Heart left ventricle (tissue), 16 donors: ENCODE results near the gene COG4. TPM values are rescaled to one million over a fixed set of nuclear protein-coding genes. Genes with fewer than 3 reads are reported as not detected.

ENCODE experiments used
- ATAC-seq, 4 donors: fragments of 200-7000 bp; cut with Tn5 transposase; one replicate each; pipeline ENCODE4 v1.9.1; 2020 to 2022; ENCODE audit warnings: moderate library complexity in 4 of 4, mild to moderate bottlenecking in 3 of 4, moderate number of reproducible peaks in 1 of 4
- DNase-seq, 5 donors: peaks; one replicate each; pipeline ENCODE4 v3.0.0-alpha.2; 2020
- H3K27ac ChIP-seq, 12 donors: fragments of 200-600 bp; sonication (generic) in 4 of 12; one replicate each; pipeline versions ENCODE4 v1.5.0 to v1.8.0; 2016 to 2022; ENCODE audit warnings: mild to moderate bottlenecking in 2 of 12
- H3K27me3 ChIP-seq, 9 donors: fragments of 200-600 bp; sonication (generic) in 2 of 9; one replicate each; pipeline versions ENCODE4 v1.5.1 to v1.8.0; 2016 to 2022; ENCODE audit warnings: mild to moderate bottlenecking in 3 of 9
- H3K36me3 ChIP-seq, 9 donors: fragments of 200-600 bp; sonication (generic) in 2 of 9; one replicate each; pipeline versions ENCODE4 v1.5.0 to v1.8.0; 2018 to 2022; ENCODE audit warnings: mild to moderate bottlenecking in 2 of 9
- H3K4me1 ChIP-seq, 12 donors: fragments of 200-600 bp; sonication (generic) in 4 of 12; one replicate each; pipeline versions ENCODE4 v1.5.0 to v1.8.0; 2016 to 2022; ENCODE audit warnings: mild to moderate bottlenecking in 3 of 12
- H3K4me3 ChIP-seq, 12 donors: fragments of 200-600 bp; sonication (generic) in 4 of 12; one replicate each; pipeline versions ENCODE4 v1.5.0 to v1.8.0; 2017 to 2022; ENCODE audit warnings: mild to moderate bottlenecking in 9 of 12, moderate library complexity in 4 of 12
- H3K9me3 ChIP-seq, 12 donors: fragments of 200-600 bp; sonication (generic) in 4 of 12; one replicate each; pipeline versions ENCODE4 v1.5.0 to v1.8.0; 2016 to 2022; ENCODE audit warnings: mild to moderate bottlenecking in 1 of 12
- CTCF ChIP-seq, 12 donors: fragments of 200-600 bp; sonication (generic) in 4 of 12; IDR thresholded peaks; one replicate each; pipeline versions ENCODE4 v1.5.0 to v1.8.0; 2018 to 2022; ENCODE audit warnings: antibody characterized with exemption in 12 of 12, mild to moderate bottlenecking in 5 of 12
- POLR2A ChIP-seq, 2 donors: fragments of 450-650 bp; IDR thresholded peaks; one replicate each; pipeline ENCODE4 v1.6.1; 2017; ENCODE audit warnings: antibody characterized with exemption in 2 of 2, mild to moderate bottlenecking in 2 of 2, moderate library complexity in 2 of 2
- WGBS, 4 donors: extraction: QIAGEN DNeasy Blood & Tissue Kit in 2 of 4; methylation state at CpG; one replicate each; pipeline versions ENCODE4 v1.1.5 to v1.1.7; 2013 to 2018; 5-methylcytosine and 5-hydroxymethylcytosine counted together
- intact Hi-C, 10 donors: fragments of 100-400 bp; cut with DNase I; formaldehyde crosslinking; loops; one replicate each; pipeline versions ENCODE4 v1.11.1 to v1.14.2; 2022
- polyA plus RNA-seq, 2 donors: library from polyadenylated mRNA; stranded (reverse); fragments of 200-250 nt; gene quantifications; one replicate each; pipeline ENCODE4 v1.2.3, GENCODE V29; 2013
- total RNA-seq, 9 donors: library from RNA; depleted of rRNA in 2 of 9; stranded (reverse); fragments of >200 nt in 2 of 9; fragmentation: NEBNext Ultra II Directional in 3 of 9; extraction: Animal tissue kit (Norgen Biotek cat#: 25700) in 3 of 9; gene quantifications; one replicate each; pipeline versions ENCODE4 v1.1.0 to v1.2.4, GENCODE V29; 2016 to 2023
- donor health status: ischemic (EF 13 %, LVEDD 7.1; RV severe dilation, severe dysfunction).
- donor health status: healthy with polysubstance abuse.
- donor health status: DM: no; HTN: yes; CAD: no.
- donor health status: DM: no; HTN: no; CAD: no.
- donor health status: ischemic (EF 25% LVEDD 6.9; RV normal size, moderate dysfunction).
- donor health status: ischemic (EF 25% LVEDD 5.7; RV mildly dilated, moderate dysfunction).
- donor health status: healthy.
- donor health status: DM: yes; HTN: yes; CAD: no.
- donor health status: ischemic (EF 35%, LVEDD 5.7; RV mildly dilated, moderate dysfunction).
- donor health status: nonischemic (EF 11% LVEDD 7.7; RV severe dilation, severe dysfunction).
- donor health status: DM: yes; HTN: yes; CAD: no.
- donor health status: PGD.
- donor health status: ischemic (EF 29% LVEDD 5.4; RV normal size, mild dysfunction).
- donor health status: nonischemic (EF 23%, LVEDD 6.1; RV moderate dilation, normal function).

COG4 gene
- total and polyA plus RNA-seq, 11 donors: 30.7 to 45.7 (median 39.8) TPM

GRCh38 chr16:70496513-70496912 is 26.8 kb downstream of the COG4 start:
- peaks cover 0 to 10% (median 0%) of the 10 kb centered on the region in 12 donors for H3K4me1 ChIP-seq
- ATAC-seq (no peak), DNase-seq (no peak)
- WGBS, 4 donors: 96 to 100% (median 98%) methylated on average over 5 to 6 of the region's 6 CpGs
- no peak for TF ChIP-seq POLR2A (IDR thresholded peaks at IDR 0.05)
- TF ChIP-seq CTCF (IDR thresholded peaks at IDR 0.05): no peak
- H3K27me3 ChIP-seq: no peaks in the 10 kb centered on the region
- no peaks in the 10 kb centered on the region for H3K9me3 ChIP-seq
- peaks cover 0 to 99% (median 91%) of the 10 kb centered on the region in 9 donors for H3K36me3 ChIP-seq
- H3K4me3 ChIP-seq: no peak overlapping the region
- no peak overlapping the region for H3K27ac ChIP-seq
- intact Hi-C loops: no loop called here

GRCh38 chr16:70495425-70496182 is 27.8 kb downstream of the COG4 start:
- ATAC-seq: no peak
- no peak for DNase-seq
- WGBS, 4 donors: 87 to 93% (median 90%) methylated on average over 9 of the region's 9 CpGs
- H3K27ac ChIP-seq: no peak overlapping the region
- TF ChIP-seq CTCF (IDR thresholded peaks at IDR 0.05): no peak
- no peak for TF ChIP-seq POLR2A (IDR thresholded peaks at IDR 0.05)
- no peaks in the 10 kb centered on the region for H3K27me3 ChIP-seq
- peaks cover 0 to 10% (median 0%) of the 10 kb centered on the region in 12 donors for H3K4me1 ChIP-seq
- peaks cover 0 to 95% (median 88%) of the 10 kb centered on the region in 9 donors for H3K36me3 ChIP-seq
- H3K9me3 ChIP-seq: no peaks in the 10 kb centered on the region
- intact Hi-C loops: no loop called here
- no peak overlapping the region for H3K4me3 ChIP-seq

GRCh38 chr16:70494777-70495176 is 28.6 kb downstream of the COG4 start:
- ATAC-seq (no peak), DNase-seq (no peak)
- Histone ChIP-seq H3K4me1 (peaks cover 0 to 10% (median 0%) of the 10 kb centered on the region in 12 donors), H3K27me3 (no peaks in the 10 kb centered on the region), H3K4me3 (no peak overlapping the region), H3K9me3 (no peaks in the 10 kb centered on the region), H3K27ac (peak overlapping the region in 1 of 12 donors; percentile 62), H3K36me3 (peaks cover 0 to 95% (median 88%) of the 10 kb centered on the region in 9 donors)
- 80 to 93% (median 83%) methylated on average over 2 of the region's 2 CpGs for WGBS, 4 donors
- intact Hi-C loops: no loop called here
- TF ChIP-seq CTCF (IDR thresholded peaks at IDR 0.05) (no peak), POLR2A (IDR thresholded peaks at IDR 0.05) (no peak)

GRCh38 chr16:70494202-70494770 is 29.1 kb downstream of the COG4 start:
- DNase-seq: no peak
- TF ChIP-seq CTCF (IDR thresholded peaks at IDR 0.05) (no peak), POLR2A (IDR thresholded peaks at IDR 0.05) (no peak)
- no peaks in the 10 kb centered on the region for H3K27me3 ChIP-seq
- WGBS, 4 donors: 37 to 57% (median 55%) methylated on average over 5 of the region's 5 CpGs
- peak; percentile 35 to 77 (median 75) for ATAC-seq
- H3K36me3 ChIP-seq: peaks cover 0 to 95% (median 88%) of the 10 kb centered on the region in 9 donors
- no peak overlapping the region for H3K4me3 ChIP-seq
- intact Hi-C loops: no loop called here
- H3K27ac ChIP-seq: peak overlapping the region in 6 of 12 donors; percentile 16 to 62 (median 34)
- no peaks in the 10 kb centered on the region for H3K9me3 ChIP-seq
- H3K4me1 ChIP-seq: peaks cover 0 to 10% (median 0%) of the 10 kb centered on the region in 12 donors
